ENCODE measurements around the gene HHATL.
A peak's percentile ranks its signal among the peaks of the same experiment; 100 is the strongest.

HHATL gene

GRCh38 chr3:42653303-42653559, 49.4 kb downstream of the HHATL start:
- TF ChIP-seq, protein P1, sequence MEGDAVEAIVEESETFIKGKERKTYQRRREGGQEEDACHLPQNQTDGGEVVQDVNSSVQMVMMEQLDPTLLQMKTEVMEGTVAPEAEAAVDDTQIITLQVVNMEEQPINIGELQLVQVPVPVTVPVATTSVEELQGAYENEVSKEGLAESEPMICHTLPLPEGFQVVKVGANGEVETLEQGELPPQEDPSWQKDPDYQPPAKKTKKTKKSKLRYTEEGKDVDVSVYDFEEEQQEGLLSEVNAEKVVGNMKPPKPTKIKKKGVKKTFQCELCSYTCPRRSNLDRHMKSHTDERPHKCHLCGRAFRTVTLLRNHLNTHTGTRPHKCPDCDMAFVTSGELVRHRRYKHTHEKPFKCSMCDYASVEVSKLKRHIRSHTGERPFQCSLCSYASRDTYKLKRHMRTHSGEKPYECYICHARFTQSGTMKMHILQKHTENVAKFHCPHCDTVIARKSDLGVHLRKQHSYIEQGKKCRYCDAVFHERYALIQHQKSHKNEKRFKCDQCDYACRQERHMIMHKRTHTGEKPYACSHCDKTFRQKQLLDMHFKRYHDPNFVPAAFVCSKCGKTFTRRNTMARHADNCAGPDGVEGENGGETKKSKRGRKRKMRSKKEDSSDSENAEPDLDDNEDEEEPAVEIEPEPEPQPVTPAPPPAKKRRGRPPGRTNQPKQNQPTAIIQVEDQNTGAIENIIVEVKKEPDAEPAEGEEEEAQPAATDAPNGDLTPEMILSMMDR (IDR thresholded peaks at IDR 0.05) = no peak
- no peak for TF ChIP-seq ZFX (IDR thresholded peaks at IDR 0.05; ENCODE audit: borderline replicate concordance)
- peak overlapping the region; percentile 60 for H3K27ac ChIP-seq

DNA sequence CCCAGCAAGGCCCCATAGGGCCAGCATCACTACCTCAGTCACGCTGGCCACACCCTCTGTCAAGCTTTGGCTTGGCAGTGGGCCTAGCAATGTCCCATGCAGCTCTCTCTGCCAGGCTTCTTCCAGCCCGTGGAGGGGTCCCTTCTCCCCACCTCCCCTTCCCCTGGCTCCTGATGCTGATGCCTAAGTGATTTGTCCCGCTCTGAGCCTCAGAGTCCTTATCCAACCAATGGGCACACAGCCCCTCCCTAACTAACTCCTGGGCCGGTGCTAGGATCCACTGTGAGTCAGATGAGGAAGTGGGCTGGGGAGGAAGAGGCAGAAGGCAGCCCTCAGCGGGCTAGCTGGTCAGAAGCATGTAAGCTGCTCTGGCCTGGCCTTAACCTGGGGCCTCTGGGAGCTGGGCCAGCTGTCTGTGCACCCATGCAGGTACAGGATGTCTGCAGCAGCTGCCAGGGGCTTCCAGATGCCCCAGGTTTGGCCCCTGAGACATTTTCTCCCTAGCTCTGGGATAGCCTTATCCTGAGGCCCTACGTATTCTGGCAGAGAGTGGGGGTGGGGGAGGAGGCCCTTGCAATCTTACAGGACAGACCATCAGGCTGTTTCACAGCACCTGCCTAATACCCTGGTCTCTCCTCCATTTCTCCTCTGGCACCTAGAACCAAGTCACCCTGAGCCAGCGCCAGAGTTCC, 49.8 kb downstream of the HHATL start:
- peak overlapping the region; percentile 60 for H3K27ac ChIP-seq
- TF ChIP-seq ZFX (IDR thresholded peaks at IDR 0.05; ENCODE audit: borderline replicate concordance) = no peak
- TF ChIP-seq, protein P1 (IDR thresholded peaks at IDR 0.05) = no peak

- TF ChIP-seq ZFX (IDR thresholded peaks at IDR 0.05; ENCODE audit: borderline replicate concordance) = no peak
- TF ChIP-seq, protein P1 (IDR thresholded peaks at IDR 0.05) = no peak
- no peak overlapping the region for H3K27ac ChIP-seq
These were observed 50.4 kb downstream of the HHATL start for GRCh38 chr3:42652251-42652610.

DNA sequence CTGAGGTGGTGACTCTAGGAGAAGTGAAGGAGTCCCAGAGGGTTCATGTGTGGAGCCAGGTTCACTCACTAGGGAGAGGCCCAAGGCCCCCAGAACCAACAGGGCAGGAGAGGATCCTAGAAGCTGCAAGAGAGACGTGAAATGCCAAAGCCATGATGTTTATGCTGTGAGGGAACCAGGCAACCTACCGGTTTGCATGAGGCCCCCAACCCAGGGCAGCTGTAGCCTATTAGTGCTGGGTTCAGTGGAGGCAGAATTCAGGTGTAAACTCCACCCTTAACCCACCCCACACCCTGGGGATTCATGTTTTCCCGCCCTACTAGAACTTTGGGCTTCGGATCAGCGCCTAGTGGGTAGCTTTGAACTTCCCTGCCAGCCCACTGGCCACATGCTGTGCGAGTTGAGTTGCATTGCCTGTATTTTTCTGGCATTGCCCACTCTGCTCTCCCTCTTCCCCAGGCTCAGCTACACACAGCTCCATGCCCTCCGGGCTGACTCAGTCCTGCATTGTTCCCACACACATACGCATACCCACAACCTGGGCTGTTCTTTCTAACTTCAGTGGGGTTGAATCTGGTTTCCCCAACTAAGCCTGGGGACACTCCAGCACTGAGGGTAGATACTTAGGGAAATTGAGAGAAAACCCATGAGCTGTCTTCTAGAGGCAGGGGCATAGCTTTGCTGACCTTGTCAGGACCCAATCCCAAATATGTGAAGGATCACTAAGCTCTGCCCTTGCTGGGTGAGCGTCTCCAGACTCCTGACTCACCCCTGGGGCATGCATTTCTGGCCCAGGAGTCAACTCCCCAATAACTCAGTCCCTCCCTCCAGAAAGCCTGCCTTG, 51.1 kb downstream of the HHATL start:
- TF ChIP-seq, protein P1 (IDR thresholded peaks at IDR 0.05) = no peak
- H3K27ac ChIP-seq = no peak overlapping the region

DNA sequence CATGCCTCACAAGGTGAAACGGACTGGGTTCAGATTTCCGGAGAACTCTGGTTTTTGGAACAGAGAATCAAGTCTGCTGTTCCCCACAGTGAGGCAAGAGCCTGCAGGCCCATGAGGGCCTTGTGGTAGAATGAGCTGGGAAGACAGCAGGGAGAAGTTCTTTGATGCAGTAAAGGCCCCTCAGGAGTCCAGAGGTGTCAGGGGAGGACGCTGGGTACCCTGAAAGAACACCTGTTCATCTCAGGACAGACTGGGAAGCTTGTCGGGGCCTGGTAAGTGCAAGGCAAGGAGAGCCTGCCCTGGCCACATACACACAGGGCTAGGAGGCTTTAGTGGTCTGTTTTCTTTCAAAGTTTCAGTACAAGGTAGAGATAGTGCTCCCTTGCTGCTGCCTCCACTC, 52.8 kb downstream of the HHATL start:
- no peak for TF ChIP-seq ZFX (IDR thresholded peaks at IDR 0.05; ENCODE audit: borderline replicate concordance)
- TF ChIP-seq, protein P1 (IDR thresholded peaks at IDR 0.05) = no peak
- H3K27ac ChIP-seq = no peak overlapping the region

DNA sequence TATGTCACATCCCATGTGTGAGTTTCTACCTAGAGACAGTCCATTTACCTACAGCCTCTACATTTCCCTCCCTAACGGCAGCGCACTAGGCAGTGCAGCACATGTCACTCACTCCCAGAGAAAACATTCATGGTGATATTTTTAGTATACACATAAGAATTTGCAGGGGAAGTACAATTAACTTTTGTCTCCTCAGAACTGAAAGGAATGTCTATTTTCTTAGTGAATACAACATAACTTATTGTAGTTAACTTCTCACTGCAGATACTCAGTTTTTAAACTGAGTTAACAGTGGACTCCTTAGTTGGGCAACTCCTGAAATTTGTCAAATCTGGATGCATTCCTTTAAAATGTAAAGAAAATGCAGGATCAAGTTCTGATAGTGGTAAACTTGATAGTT, 53.6 kb downstream of the HHATL start:
- no peak overlapping the region for H3K27ac ChIP-seq
- TF ChIP-seq ZFX (IDR thresholded peaks at IDR 0.05; ENCODE audit: borderline replicate concordance) = no peak
- TF ChIP-seq, protein P1 (IDR thresholded peaks at IDR 0.05) = no peak

GRCh38 chr3:42647821-42648459, 54.7 kb downstream of the HHATL start:
- H3K27ac ChIP-seq = no peak overlapping the region
- TF ChIP-seq ZFX (IDR thresholded peaks at IDR 0.05; ENCODE audit: borderline replicate concordance) = no peak
- TF ChIP-seq, protein P1 (IDR thresholded peaks at IDR 0.05) = no peak
